Suprapubic skin (tissue), 4 donors: ENCODE results near the gene DLGAP5.

Experiments used
- CTCF ChIP-seq, 2 donors: fragments of 200-600 bp in 1 of 2; fragments of 450-650 bp in 1 of 2; sonication (generic) in 1 of 2; IDR thresholded peaks; one replicate each; pipeline ENCODE4 v1.5.1; 2016 to 2019; ENCODE audit warnings: antibody characterized with exemption in 2 of 2, mild to moderate bottlenecking in 1 of 2, moderate library complexity in 1 of 2
- EP300 ChIP-seq: sonication (generic); formaldehyde crosslinking; IDR thresholded peaks from one replicate; pipeline ENCODE4 v1.6.1; 2017; ENCODE audit warnings: antibody characterized with exemption
- POLR2A ChIP-seq, 2 donors: fragments of 450-650 bp; IDR thresholded peaks; one replicate each; pipeline ENCODE4 v1.6.1; 2017; ENCODE audit warnings: antibody characterized with exemption in 2 of 2, mild to moderate bottlenecking in 2 of 2, moderate library complexity in 2 of 2
- POLR2AphosphoS5 ChIP-seq, 3 donors: sonication (generic); formaldehyde crosslinking; IDR thresholded peaks; one replicate each; pipeline ENCODE4 v1.6.1; 2017; ENCODE audit warnings: antibody characterized with exemption in 3 of 3

- TF ChIP-seq POLR2AphosphoS5 (IDR thresholded peaks at IDR 0.05) (no peak), CTCF (IDR thresholded peaks at IDR 0.05) (no peak), POLR2A (IDR thresholded peaks at IDR 0.05) (no peak), EP300 (no peak)
Observed at GRCh38 chr14:55116246-55117030, 74.9 kb downstream of the DLGAP5 start.
